Osteocyte (in vitro differentiated cells): ENCODE results near the gene LARP1B. TPM values are rescaled to one million over a fixed set of nuclear protein-coding genes. Genes with fewer than 3 reads are reported as not detected.
"Not testable (repeated sequence)": the region's sequence is repeated elsewhere in the genome, so short reads cannot be mapped to it uniquely, and the experiment has no call there.

ENCODE experiments used
- DNase-seq: peaks from one replicate; pipeline ENCODE4 v3.0.0; 2021; ENCODE audit warnings: mixed read lengths; ENCODE audit not compliant: unreplicated experiment; ENCODE audit errors: extremely low spot score
- H3K27ac Mint-ChIP-seq: one replicate; pipeline ENCODE4 v1.8.0; 2021; ENCODE audit warnings: mild to moderate bottlenecking, mixed read lengths; ENCODE audit not compliant: unreplicated experiment
- H3K27me3 Mint-ChIP-seq: one replicate; pipeline ENCODE4 v1.8.0; 2021; ENCODE audit warnings: mixed read lengths; ENCODE audit not compliant: unreplicated experiment
- H3K36me3 Mint-ChIP-seq: one replicate; pipeline ENCODE4 v1.8.0; 2021; ENCODE audit warnings: mixed read lengths; ENCODE audit not compliant: unreplicated experiment
- H3K4me1 Mint-ChIP-seq: one replicate; pipeline ENCODE4 v1.8.0; 2021; ENCODE audit warnings: mixed read lengths; ENCODE audit not compliant: unreplicated experiment
- H3K4me3 Mint-ChIP-seq: one replicate; pipeline ENCODE4 v1.8.0; 2021; ENCODE audit warnings: mild to moderate bottlenecking, moderate library complexity, mixed read lengths; ENCODE audit not compliant: unreplicated experiment
- H3K9me3 Mint-ChIP-seq: one replicate; pipeline ENCODE4 v1.8.0; 2021; ENCODE audit warnings: mixed read lengths; ENCODE audit not compliant: unreplicated experiment
- total RNA-seq: library from RNA; stranded (reverse); gene quantifications from 2 replicates; pipeline ENCODE4 v1.2.1, GENCODE V29; 2021
- TF ChIP-seq, protein P1 (sequence below): fragments of 200-600 bp; sonication (generic); IDR thresholded peaks from 2 replicates; pipeline ENCODE4 v1.5.0; 2021; ENCODE audit warnings: antibody characterized with exemption, mild to moderate bottlenecking, moderate library complexity

The LARP1B gene
- total RNA-seq, 1 donor from 2014 or later = 18.6 TPM

DNA sequence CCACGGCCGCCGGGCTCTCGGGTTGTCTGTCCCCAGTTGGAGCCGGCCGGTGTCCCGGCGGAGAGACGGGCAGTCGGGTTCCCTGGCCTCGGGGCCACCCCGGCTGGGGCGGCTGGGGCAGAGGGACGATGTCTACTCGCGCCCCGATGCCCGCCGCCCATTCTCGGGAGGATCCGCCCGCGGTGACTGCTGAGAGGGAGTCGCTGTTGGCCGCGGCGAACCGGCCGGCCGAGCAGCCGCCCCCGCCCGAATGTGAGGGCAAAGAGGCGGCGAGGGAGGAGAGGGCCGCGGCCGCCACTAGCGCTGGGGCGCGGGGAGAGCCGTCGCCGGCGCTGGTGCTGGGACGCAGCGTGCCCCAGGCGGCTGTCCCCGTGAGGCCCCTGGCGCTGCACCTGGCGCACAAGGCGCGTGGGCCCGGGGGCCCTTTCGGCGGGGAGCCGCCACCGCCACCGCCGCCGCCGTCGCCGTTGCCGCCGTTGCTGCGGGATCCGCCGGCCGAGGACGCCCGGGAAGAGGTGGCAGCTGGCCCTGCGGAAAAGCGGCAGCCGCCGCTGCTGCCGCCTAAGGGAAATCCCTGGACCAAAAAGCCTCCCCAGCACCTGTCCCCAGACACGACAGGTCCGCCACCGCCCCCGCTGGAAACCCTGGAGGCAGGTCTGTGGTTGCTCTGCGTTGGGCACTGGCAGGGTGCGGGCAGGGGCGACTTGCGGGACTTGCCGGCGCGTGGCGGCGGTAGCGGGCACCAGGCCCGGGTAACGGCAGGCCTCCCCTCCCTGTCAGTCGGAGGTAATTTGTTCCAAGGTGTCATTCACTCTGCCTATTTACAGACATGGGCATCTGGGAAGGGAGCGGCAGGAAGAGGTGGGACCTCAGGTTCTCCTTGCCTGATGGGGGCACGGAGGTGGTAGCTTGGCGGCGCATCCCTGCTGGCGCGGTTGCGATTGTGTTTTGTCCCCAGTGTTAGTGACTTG lies 739 bp downstream of the LARP1B start:
- Mint-ChIP-seq H3K36me3 (no peaks in the 10 kb centered on the region), H3K4me1 (peaks cover 22% of the 10 kb centered on the region), H3K27ac (peak overlapping the region; percentile 79), H3K9me3 (no peaks in the 10 kb centered on the region), H3K27me3 (no peaks in the 10 kb centered on the region), H3K4me3 (peak overlapping the region; percentile 87)
- peak; percentile 88 for DNase-seq
- TF ChIP-seq, protein P1, sequence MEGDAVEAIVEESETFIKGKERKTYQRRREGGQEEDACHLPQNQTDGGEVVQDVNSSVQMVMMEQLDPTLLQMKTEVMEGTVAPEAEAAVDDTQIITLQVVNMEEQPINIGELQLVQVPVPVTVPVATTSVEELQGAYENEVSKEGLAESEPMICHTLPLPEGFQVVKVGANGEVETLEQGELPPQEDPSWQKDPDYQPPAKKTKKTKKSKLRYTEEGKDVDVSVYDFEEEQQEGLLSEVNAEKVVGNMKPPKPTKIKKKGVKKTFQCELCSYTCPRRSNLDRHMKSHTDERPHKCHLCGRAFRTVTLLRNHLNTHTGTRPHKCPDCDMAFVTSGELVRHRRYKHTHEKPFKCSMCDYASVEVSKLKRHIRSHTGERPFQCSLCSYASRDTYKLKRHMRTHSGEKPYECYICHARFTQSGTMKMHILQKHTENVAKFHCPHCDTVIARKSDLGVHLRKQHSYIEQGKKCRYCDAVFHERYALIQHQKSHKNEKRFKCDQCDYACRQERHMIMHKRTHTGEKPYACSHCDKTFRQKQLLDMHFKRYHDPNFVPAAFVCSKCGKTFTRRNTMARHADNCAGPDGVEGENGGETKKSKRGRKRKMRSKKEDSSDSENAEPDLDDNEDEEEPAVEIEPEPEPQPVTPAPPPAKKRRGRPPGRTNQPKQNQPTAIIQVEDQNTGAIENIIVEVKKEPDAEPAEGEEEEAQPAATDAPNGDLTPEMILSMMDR = no peak

DNA sequence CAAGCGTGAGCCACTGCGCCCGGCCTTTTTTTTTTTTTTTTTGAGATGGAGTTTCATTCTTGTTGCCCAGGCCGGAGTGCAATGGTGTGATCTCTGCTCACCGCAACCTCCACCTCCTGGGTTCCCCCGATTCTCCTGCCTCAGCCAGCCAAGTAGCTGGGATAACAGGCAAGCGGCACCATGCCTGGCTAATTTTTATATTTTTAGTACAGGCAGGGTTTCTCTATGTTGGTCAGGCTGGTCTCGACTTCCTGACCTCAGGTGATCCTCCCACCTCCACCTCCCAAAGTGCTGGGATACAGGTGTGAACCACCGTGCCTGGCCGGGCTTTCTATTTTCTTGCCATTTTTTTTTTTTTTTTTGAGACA lies 5.3 kb downstream of the LARP1B start:
- not testable (repeated sequence) for H3K9me3 Mint-ChIP-seq, H3K36me3 Mint-ChIP-seq, H3K27me3 Mint-ChIP-seq, H3K27ac Mint-ChIP-seq, H3K4me3 Mint-ChIP-seq
- DNase-seq = peak; percentile 30
- H3K4me1 Mint-ChIP-seq = peaks cover 17% of the 10 kb centered on the region

DNA sequence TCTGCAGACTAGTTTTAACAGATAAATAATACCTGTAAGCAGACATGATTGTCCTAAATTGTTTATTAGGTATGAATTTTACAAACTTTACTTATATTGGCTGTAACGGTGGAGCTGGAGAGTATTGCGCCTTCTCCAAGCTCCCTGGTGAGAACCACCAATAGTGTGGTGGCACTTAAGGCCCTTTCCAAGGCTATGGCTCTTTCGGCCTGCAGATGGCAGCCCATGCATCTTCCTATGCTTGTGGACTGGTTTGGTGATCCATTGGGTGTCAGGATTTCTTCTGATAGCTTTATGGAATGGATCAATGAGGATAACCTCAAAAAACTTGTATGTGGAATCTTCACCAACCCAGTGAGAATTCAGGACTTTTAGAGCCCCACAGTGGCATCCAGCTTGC lies 7.8 kb downstream of the LARP1B start:
- no peak overlapping the region for H3K27ac Mint-ChIP-seq
- H3K36me3 Mint-ChIP-seq = no peaks in the 10 kb centered on the region
- H3K4me3 Mint-ChIP-seq = no peak overlapping the region
- peak; percentile 48 for DNase-seq
- TF ChIP-seq, protein P1 = peak; percentile 44
- peaks cover 4% of the 10 kb centered on the region for H3K4me1 Mint-ChIP-seq
- no peaks in the 10 kb centered on the region for H3K27me3 Mint-ChIP-seq
- H3K9me3 Mint-ChIP-seq = no peaks in the 10 kb centered on the region

DNA sequence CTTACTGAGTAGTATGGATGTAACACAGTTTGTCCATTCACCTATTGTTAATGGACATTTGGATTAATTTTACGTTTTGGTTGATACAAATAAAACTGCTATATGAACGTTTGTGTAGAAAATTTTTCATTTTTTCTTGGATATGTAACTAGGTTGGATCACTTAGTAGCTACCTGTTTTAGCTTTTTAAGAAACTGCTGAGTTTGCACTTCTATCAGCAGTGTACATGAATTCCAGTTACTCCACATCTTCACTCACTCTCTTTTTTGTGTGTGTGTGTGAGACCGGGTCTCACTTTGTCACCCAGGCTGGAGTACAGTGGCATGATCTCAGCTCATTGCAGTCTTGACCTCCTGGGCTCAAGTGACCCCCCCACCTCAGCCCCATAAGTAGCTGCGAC lies 15.4 kb downstream of the LARP1B start:
- Mint-ChIP-seq H3K4me3 (no peak overlapping the region), H3K4me1 (no peaks in the 10 kb centered on the region), H3K27me3 (no peaks in the 10 kb centered on the region), H3K9me3 (no peaks in the 10 kb centered on the region), H3K27ac (no peak overlapping the region), H3K36me3 (peaks cover 19% of the 10 kb centered on the region)
- DNase-seq = no peak
- TF ChIP-seq, protein P1 = no peak

DNA sequence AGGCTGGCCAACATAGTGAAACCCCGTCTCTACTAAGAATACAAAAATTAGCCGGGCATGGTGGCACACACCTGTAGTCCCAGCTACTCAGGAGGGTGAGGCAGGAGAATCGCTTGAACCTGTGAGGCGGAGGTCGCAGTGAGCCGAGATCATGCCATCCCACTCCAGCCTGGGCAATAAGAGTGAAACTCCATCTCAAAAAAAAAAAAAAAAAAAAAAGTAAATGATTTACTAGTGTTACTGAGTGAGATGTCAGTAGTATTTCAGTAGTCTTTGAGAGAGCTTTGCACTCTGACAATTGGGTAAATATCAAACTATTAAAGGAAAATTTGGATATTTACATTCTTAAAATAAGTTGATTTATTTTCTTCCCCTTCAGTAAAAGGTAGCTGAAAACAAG lies 34.2 kb downstream of the LARP1B start:
- H3K36me3 Mint-ChIP-seq = peaks cover 36% of the 10 kb centered on the region
- H3K4me1 Mint-ChIP-seq, H3K27me3 Mint-ChIP-seq, H3K27ac Mint-ChIP-seq, DNase-seq, H3K9me3 Mint-ChIP-seq, H3K4me3 Mint-ChIP-seq: not testable (repeated sequence)

DNA sequence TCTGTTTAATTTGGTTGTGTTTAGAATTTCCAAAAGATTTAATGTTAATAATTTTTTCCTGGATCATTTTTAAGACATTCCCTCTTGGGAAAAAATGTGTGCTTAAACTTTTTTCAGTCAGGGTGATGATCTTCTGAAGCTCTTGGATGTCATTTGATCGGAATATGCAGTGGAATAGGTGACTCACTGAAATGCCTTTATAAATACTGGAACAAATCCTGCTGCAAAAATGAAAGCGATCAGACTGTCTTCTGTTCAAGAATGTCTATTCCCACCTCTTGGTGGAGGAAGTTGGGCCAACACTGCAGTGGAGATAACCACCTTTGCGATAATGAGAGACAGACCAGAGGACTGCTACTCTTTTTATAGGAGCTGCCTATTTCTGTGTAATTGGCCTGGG lies 46.7 kb downstream of the LARP1B start:
- H3K4me1 Mint-ChIP-seq = peaks cover 17% of the 10 kb centered on the region
- no peaks in the 10 kb centered on the region for H3K27me3 Mint-ChIP-seq
- H3K4me3 Mint-ChIP-seq = no peak overlapping the region
- TF ChIP-seq, protein P1 = no peak
- H3K9me3 Mint-ChIP-seq = no peaks in the 10 kb centered on the region
- peak overlapping the region; percentile 64 for H3K27ac Mint-ChIP-seq
- no peak for DNase-seq
- H3K36me3 Mint-ChIP-seq = peaks cover 19% of the 10 kb centered on the region
